Measurements from ENCODE around the gene MAP7. TPM values are rescaled to one million over a fixed set of nuclear protein-coding genes. Genes with fewer than 3 reads are reported as not detected.

The MAP7 gene
- total and polyA plus RNA-seq, 2 of the 13 experiments (the other 11 are each of a cell fraction or from before 2014, with no cell fraction given) = 0.04 TPM; not detected in 1

- WGBS (ENCODE audit: low lambda C conversion rate) = 0% methylated on average over 4 of the region's 4 CpGs
- ATAC-seq = no peak
- intact Hi-C loops (cut with micrococcal nuclease; ENCODE audit: unreplicated experiment) = no loop called here
- Histone ChIP-seq H3K27me3 (ENCODE audit: control insufficient read depth in 1 of 2, insufficient read depth in 2 of 2, low read length in 2 of 2) (no peaks in the 10 kb centered on the region), H2AFZ (ENCODE audit: low read length) (no peak overlapping the region), H3K4me3 (replicated peaks in 1 of 3; ENCODE audit: insufficient read depth in 1 of 3, low read depth in 2 of 3, low read length in 3 of 3) (no peak overlapping the region), H3K9ac (ENCODE audit: insufficient read depth, low read depth, low read length) (no peak overlapping the region), H3K9me3 (ENCODE audit: low read length) (no peaks in the 10 kb centered on the region), H3K27ac (ENCODE audit: extremely low read length, insufficient read depth, low read length) (no peak overlapping the region), H3K79me2 (ENCODE audit: insufficient read depth, low read length) (no peaks in the 10 kb centered on the region), H3K4me1 (ENCODE audit: insufficient read depth, low read length) (no peaks in the 10 kb centered on the region), H4K20me1 (ENCODE audit: insufficient read depth, low read length) (no peaks in the 10 kb centered on the region), H3K4me2 (ENCODE audit: low read depth, low read length) (no peak overlapping the region), H3K36me3 (replicated peaks in 1 of 2; ENCODE audit: control insufficient read depth in 1 of 2, insufficient read depth in 2 of 2, low read length in 2 of 2) (no peaks in the 10 kb centered on the region)
- no peak for DNase-seq (ENCODE audit: low spot score)
- BruUV-seq (replicated peaks) = no TSS peak
- no peak for FAIRE-seq
- in situ Hi-C loops (cut with HindIII; ENCODE audit: extremely low pct_ligation_motif_present, low pct_unique_long_range_greater_than_20kb) = no loop called here
- TF ChIP-seq NFRKB (IDR thresholded peaks at IDR 0.05) (no peak), CHD4 (IDR thresholded peaks at IDR 0.05; ENCODE audit: borderline replicate concordance, low read length) (no peak), NFYC (CRISPR knock-in tag; IDR thresholded peaks at IDR 0.05) (no peak), ZFY (CRISPR knock-in tag; IDR thresholded peaks at IDR 0.05) (no peak), SIN3A (IDR thresholded peaks at IDR 0.05; ENCODE audit: borderline replicate concordance, low read depth, low read length) (no peak), NAIF1 (CRISPR knock-in tag; IDR thresholded peaks at IDR 0.05; ENCODE audit: borderline replicate concordance) (no peak), AKAP8 (CRISPR knock-in tag; IDR thresholded peaks at IDR 0.05) (no peak), ZNF101 (CRISPR knock-in tag; IDR thresholded peaks at IDR 0.05; ENCODE audit: borderline replicate concordance, low read depth) (no peak), ZNF280D (CRISPR knock-in tag; IDR thresholded peaks at IDR 0.05) (no peak), ZNF225 (CRISPR knock-in tag; IDR thresholded peaks at IDR 0.05) (no peak), ZFP36L1 (CRISPR knock-in tag; IDR thresholded peaks at IDR 0.05) (no peak), ZNF746 (CRISPR knock-in tag; IDR thresholded peaks at IDR 0.05) (no peak), ZFP36L2 (CRISPR knock-in tag; IDR thresholded peaks at IDR 0.05) (no peak), ZNF232 (CRISPR knock-in tag; IDR thresholded peaks at IDR 0.05; ENCODE audit: borderline replicate concordance) (no peak), CCAR2 (optimal IDR thresholded peaks at IDR 0.05; ENCODE audit: low read depth, low read length) (no peak), KLF16 (CRISPR knock-in tag; IDR thresholded peaks at IDR 0.05) (no peak), SIN3B (IDR thresholded peaks at IDR 0.05; ENCODE audit: low read length) (no peak), FOXM1 (CRISPR knock-in tag; IDR thresholded peaks at IDR 0.05) (no peak), ZNF713 (CRISPR knock-in tag; IDR thresholded peaks at IDR 0.05) (no peak), HOMEZ (CRISPR knock-in tag; IDR thresholded peaks at IDR 0.05; ENCODE audit: low read depth) (no peak)
- ChIA-PET POLR2A (no interaction called here), CTCF (ENCODE audit: low intra/inter-chr PET ratio, low total read pairs) (no interaction called here)
Observed at GRCh38 chr6:136463743-136464142, 86.5 kb downstream of the MAP7 start.

All from HepG2 (cell line).